ENCODE results near the gene TNNT2.

TNNT2 gene

DNA sequence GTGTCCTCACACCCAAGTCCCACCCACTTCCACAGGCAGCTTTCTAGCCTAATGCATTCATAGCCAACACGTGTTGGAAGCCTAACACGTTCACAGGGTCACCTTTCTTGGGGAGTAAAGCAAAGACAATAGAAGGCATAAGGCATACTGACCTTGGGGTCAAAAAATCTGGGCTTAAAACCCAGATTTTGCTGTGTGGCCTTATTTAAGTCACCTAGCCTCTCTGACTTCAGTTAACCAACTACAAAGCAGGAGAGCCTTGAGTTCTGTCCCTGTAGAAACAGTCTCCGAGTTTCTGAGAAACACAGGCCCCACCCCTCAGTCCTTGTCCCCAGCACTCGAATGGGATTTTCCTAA, 1.4 kb downstream of the TNNT2 start:
- peaks cover 15% of the 10 kb centered on the region for H3K27me3 Mint-ChIP-seq (ENCODE audit: low read depth)
- no peaks in the 10 kb centered on the region for H3K9me3 Mint-ChIP-seq
- H3K36me3 Mint-ChIP-seq (ENCODE audit: low read depth) = no peaks in the 10 kb centered on the region
- peaks cover 82% of the 10 kb centered on the region for H3K4me1 Mint-ChIP-seq
- H3K4me3 Mint-ChIP-seq = peak overlapping the region; percentile 53 to 99 (median 95)
- TF ChIP-seq, protein P1, sequence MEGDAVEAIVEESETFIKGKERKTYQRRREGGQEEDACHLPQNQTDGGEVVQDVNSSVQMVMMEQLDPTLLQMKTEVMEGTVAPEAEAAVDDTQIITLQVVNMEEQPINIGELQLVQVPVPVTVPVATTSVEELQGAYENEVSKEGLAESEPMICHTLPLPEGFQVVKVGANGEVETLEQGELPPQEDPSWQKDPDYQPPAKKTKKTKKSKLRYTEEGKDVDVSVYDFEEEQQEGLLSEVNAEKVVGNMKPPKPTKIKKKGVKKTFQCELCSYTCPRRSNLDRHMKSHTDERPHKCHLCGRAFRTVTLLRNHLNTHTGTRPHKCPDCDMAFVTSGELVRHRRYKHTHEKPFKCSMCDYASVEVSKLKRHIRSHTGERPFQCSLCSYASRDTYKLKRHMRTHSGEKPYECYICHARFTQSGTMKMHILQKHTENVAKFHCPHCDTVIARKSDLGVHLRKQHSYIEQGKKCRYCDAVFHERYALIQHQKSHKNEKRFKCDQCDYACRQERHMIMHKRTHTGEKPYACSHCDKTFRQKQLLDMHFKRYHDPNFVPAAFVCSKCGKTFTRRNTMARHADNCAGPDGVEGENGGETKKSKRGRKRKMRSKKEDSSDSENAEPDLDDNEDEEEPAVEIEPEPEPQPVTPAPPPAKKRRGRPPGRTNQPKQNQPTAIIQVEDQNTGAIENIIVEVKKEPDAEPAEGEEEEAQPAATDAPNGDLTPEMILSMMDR (IDR thresholded peaks at IDR 0.05; ENCODE audit: unreplicated experiment in 3 of 3) = no peak
- peak overlapping the region; percentile 90 to 99 (median 98) for H3K27ac Mint-ChIP-seq

DNA sequence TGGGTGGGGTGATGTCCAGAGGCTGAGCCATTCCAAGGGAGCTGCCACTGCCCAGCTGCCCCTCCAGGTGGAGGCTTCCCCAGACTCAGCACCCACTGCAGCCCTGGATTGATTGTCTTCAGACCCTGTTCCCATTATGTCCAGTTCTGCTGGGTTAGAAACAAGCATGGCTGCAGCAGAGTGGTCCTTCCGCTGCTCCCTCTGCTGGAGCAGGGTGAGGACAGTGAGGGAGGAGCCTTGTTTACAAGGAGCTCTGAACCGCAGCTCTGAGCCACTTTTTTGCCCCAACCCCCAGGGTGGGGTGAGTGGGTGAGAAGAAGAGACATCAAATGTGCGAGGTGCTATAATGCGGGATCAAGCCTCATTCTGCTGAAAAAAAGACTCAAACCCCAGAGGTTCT, 2.3 kb downstream of the TNNT2 start:
- no peaks in the 10 kb centered on the region for H3K36me3 Mint-ChIP-seq (ENCODE audit: low read depth)
- peak overlapping the region; percentile 57 to 99 (median 81) for H3K4me3 Mint-ChIP-seq
- peak overlapping the region in 2 of 3 experiments; percentile 71 to 87 for H3K27ac Mint-ChIP-seq
- TF ChIP-seq, protein P1 (IDR thresholded peaks at IDR 0.05; ENCODE audit: unreplicated experiment in 3 of 3) = peak; percentile 9 to 37 (median 13)
- peaks cover 84% of the 10 kb centered on the region for H3K4me1 Mint-ChIP-seq
- H3K9me3 Mint-ChIP-seq = no peaks in the 10 kb centered on the region
- H3K27me3 Mint-ChIP-seq (ENCODE audit: low read depth) = peaks cover 15% of the 10 kb centered on the region

DNA sequence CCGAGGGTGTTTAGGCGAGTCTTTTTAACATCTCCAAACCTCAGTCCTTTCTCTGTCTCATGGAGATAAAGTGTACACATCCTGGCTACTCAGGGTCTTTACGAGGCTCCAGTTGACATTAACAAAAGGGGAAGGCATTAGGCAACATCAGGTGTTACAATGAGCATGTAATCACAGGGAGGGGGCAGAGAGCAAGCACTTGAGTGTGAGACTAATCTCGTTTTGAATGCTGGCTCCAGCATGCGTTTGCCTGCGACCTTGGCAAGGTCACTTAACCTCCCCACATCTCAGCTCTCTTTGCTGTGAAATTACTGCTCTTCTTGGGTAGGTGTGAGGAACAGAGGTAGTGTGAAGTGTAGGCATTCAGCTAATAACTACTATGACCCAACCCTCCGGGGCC, 3.1 kb downstream of the TNNT2 start:
- peak overlapping the region; percentile 22 to 51 (median 34) for H3K27ac Mint-ChIP-seq
- H3K9me3 Mint-ChIP-seq = no peaks in the 10 kb centered on the region
- no peaks in the 10 kb centered on the region for H3K36me3 Mint-ChIP-seq (ENCODE audit: low read depth)
- H3K4me3 Mint-ChIP-seq = peak overlapping the region in 2 of 3 experiments; percentile 81 to 99
- H3K27me3 Mint-ChIP-seq (ENCODE audit: low read depth) = peaks cover 15% of the 10 kb centered on the region
- H3K4me1 Mint-ChIP-seq = peaks cover 80% of the 10 kb centered on the region
- TF ChIP-seq, protein P1 (IDR thresholded peaks at IDR 0.05; ENCODE audit: unreplicated experiment in 3 of 3) = no peak

DNA sequence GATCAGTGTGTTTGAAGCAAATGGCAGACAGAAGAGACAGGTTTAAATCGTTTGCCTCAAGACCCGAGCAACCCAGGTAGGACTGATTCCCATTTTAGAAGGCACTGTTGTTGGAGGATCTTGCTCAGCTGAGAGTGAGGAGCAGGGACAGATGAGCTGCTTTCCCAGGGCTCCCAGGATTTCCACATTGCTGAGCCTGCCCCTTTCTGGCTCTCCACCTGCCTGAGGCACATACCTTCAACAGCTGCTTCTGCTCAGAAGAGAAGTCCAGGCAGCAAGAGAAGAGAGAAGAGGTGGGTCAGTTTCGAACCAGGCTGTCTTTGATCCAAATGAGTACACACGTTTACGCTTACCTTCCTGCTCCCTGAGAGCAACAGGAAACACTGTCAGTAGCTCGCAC, 5.7 kb downstream of the TNNT2 start:
- Mint-ChIP-seq H3K27me3 (ENCODE audit: low read depth) (peaks cover 12% of the 10 kb centered on the region), H3K4me3 (peak overlapping the region in 2 of 3 experiments; percentile 13 to 57), H3K9me3 (no peaks in the 10 kb centered on the region), H3K27ac (peak overlapping the region; percentile 13 to 63 (median 30)), H3K36me3 (ENCODE audit: low read depth) (no peaks in the 10 kb centered on the region), H3K4me1 (peaks cover 64% of the 10 kb centered on the region)
- TF ChIP-seq, protein P1 (IDR thresholded peaks at IDR 0.05; ENCODE audit: unreplicated experiment in 3 of 3) = no peak

GRCh38 chr1:201371276-201371675, 6.2 kb downstream of the TNNT2 start:
- peaks cover 59% of the 10 kb centered on the region for H3K4me1 Mint-ChIP-seq
- H3K27me3 Mint-ChIP-seq (ENCODE audit: low read depth) = peaks cover 12% of the 10 kb centered on the region
- H3K4me3 Mint-ChIP-seq = peak overlapping the region in 1 of 3 experiments; percentile 5
- H3K27ac Mint-ChIP-seq = peak overlapping the region; percentile 13 to 53 (median 30)
- no peaks in the 10 kb centered on the region for H3K36me3 Mint-ChIP-seq (ENCODE audit: low read depth)
- H3K9me3 Mint-ChIP-seq = no peaks in the 10 kb centered on the region
- TF ChIP-seq, protein P1 (IDR thresholded peaks at IDR 0.05; ENCODE audit: unreplicated experiment in 3 of 3) = no peak

- H3K4me1 Mint-ChIP-seq = peaks cover 61% of the 10 kb centered on the region
- peak overlapping the region; percentile 19 to 66 (median 22) for H3K27ac Mint-ChIP-seq
- no peaks in the 10 kb centered on the region for H3K9me3 Mint-ChIP-seq
- TF ChIP-seq, protein P1 (IDR thresholded peaks at IDR 0.05; ENCODE audit: unreplicated experiment in 3 of 3) = no peak
- H3K36me3 Mint-ChIP-seq (ENCODE audit: low read depth) = no peaks in the 10 kb centered on the region
- peak overlapping the region in 1 of 3 experiments; percentile 30 for H3K4me3 Mint-ChIP-seq
- H3K27me3 Mint-ChIP-seq (ENCODE audit: low read depth) = peaks cover 12% of the 10 kb centered on the region
These were observed 7.0 kb downstream of the TNNT2 start for GRCh38 chr1:201370500-201370899.

All from nephron (organoid).